Stimulated activated CD4-positive, alpha-beta T cell treated with anti-CD3 and anti-CD28 coated beads, Interleukin-2, amount 100 ng/mL, for 4 hours (primary cell): Measurements from ENCODE around the gene SVOP.
"Not testable (repeated sequence)": the region's sequence is repeated elsewhere in the genome, so short reads cannot be mapped to it uniquely, and the experiment has no call there.

Source experiments
- DNase-seq: peaks from one replicate; pipeline ENCODE4 v3.0.0-alpha.2; 2020; ENCODE audit warnings: low read depth

Gene SVOP

DNA sequence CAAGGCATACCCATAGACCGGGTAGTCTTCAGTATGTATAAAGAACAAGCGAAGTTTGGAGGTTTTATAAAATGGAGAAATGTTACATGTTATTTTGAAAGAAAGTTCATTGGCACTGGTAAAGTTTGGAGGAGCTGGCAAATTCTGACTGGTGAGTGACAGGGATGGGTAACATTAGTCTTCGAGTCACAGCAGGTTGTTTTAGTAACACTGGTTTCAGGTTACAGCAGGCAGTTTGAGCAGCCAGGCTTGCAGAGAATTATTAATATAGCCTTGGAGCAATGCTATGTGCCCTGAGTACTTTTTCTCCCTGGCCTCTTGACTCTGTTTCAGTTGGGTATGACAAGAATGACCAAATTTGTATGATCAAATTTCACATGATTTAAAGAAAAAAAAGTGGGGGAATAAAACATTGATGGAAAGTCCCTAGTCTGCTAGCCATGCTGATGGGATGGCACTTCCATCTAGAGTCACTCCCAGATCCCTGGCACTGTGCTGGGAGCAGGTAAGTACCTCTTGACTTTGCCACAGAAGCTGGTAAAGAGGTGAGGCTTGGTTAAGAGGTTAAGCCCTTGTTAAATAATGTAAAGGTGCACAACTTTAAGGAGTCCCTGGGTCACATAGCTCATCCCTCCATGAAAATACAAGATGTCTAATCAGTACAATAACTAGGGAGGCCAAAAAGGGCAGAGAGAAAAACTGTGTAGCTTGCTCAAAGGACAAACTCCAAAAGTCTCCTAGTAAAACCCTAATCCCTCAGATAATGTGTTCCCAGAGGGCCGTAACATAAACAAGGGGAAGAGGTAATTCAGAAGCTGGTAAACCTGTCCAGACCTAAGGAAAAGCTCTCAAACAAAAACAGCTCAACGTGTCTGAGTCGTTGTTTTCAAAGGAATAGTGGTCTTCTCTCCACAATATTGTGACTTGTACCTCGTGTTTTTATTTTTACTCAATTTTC lies 12.7 kb upstream of the SVOP start:
- DNase-seq = no peak

DNA sequence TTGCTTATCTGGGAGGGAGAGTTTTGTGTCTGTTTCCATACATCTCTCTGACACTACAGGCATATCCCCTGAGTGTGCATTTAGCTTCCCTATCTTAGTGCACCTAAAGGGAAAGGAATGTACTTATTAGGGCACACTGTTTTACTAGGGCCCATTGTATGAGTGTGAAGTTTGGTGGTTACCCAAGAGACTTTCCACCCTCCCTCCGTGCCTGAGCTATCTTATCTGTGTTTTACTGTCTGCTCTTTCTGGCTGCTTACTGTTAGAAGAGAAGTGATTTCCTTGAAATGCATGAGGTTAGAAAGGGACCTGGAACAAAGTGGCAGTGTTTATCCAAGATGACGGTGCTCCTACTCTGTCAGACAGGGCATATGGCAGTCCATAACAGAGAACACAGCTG lies 8.5 kb upstream of the SVOP start:
- no peak for DNase-seq

DNA sequence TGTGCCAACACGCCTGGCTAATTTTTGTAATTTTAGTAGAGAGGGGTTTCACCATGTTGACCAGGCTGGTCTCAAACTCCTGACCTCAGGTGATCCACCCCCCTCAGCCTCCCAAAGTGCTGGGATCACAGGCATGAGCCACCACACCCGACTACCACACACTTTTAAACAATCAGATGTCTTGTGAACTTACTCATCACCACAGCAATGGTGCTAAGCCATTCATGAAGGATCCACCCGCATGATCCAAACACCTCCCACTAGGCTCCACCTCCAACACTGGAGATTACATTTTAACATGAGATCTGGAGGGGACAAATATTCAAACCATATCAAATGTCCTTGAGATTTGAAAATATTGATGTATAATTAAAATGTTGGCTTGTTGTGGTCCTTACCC lies 7.8 kb upstream of the SVOP start:
- not testable (repeated sequence) for DNase-seq

GRCh38 chr12:109027767-109028166 lies 6.9 kb upstream of the SVOP start:
- no peak for DNase-seq

- DNase-seq = no peak
Observed at GRCh38 chr12:109020146-109020795, 597 bp downstream of the SVOP start.

GRCh38 chr12:109018296-109018695 lies 2.6 kb downstream of the SVOP start:
- no peak for DNase-seq

DNA sequence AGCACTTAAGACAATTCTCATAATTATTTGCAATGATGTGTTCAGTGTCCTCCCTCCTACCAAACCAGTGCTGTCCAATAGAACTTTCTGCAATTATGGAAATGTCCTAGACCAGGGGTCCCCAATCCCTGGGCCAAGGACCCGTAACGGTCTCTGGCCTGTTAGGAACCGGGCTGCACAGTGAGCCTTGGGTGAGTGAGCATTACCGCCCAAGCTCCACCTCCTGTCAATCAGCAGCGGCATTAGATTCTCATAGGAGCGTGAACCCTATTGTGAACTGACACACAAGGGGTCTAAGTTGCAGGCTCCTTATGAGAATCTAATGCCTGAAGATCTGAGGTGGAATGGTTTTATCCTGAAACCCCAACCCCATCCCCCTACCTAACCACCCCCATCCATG lies 3.9 kb downstream of the SVOP start:
- DNase-seq = no peak

- no peak for DNase-seq
Observed at GRCh38 chr12:109016016-109016415, 4.9 kb downstream of the SVOP start.

GRCh38 chr12:109014984-109015765 lies 5.7 kb downstream of the SVOP start:
- no peak for DNase-seq

DNA sequence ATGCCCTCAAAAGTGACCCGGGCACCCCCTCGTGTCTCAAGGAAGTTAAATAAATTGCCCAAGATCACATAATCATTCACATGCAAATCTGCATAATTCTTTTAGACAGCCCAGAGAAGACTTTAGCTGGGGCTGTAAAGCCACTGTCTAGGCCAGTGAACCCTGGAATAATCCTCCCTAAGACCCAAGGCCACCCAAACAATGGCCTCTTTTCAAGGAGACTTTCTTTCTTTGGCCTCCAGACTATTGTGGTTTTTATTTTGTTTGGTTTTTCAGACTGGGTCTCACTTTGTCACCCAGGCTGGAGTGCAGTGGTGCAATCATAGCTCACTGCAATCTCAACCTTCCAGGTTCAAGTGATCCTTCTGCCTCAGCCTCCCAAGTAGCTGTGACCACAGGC lies 10.6 kb downstream of the SVOP start:
- DNase-seq = no peak

- no peak for DNase-seq
Observed at GRCh38 chr12:109009766-109010165, 11.1 kb downstream of the SVOP start.

- no peak for DNase-seq
Observed at GRCh38 chr12:109004017-109004416, 16.9 kb downstream of the SVOP start.

- DNase-seq = no peak
Observed at GRCh38 chr12:108996320-108996719, 24.5 kb downstream of the SVOP start.

DNA sequence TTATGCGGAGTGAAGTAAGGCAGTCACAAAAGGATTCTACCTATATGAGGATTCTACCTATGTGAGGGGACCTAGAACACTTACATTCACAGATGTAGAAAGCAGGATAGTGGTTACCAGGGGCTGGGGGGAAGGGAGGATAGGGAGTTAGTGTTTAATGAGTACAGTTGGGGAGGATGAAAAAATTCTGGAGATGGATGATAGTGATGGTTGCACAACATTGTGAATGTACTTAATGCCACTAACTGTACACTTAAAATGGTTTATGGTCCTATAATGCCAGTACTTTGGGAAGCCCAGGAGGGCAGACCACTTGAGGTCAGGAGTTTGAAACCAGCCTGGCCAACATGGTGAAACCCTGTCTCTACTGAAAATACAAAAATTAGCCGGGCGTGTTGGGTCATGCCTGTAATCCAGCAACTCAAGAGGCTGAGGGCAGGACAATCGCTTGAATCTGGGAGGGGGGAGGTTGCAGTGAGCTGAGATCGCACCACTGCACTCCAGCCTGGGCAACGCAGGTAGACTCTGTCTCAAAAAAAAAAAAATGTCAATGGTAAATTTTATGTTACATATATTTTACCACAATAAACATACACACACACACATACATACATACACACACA lies 25.4 kb downstream of the SVOP start:
- no peak for DNase-seq

DNA sequence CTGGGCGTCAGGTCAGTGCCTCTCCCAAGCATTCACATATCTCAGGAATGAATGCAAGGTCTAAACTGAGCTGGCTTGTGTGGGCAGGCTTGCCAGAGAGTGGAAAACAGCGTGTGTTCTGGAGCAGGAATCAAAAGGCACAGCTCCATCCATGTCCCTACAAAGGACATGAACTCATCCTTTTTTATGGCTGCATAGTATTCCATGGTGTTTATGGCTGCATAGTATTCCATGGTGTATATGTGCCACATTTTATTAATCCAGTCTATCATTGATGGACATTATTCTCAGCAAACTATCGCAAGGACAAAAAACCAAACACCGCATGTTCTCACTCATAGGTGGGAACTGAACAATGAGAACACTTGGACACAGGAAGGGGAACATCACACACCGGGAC lies 30.8 kb downstream of the SVOP start:
- not testable (repeated sequence) for DNase-seq

DNA sequence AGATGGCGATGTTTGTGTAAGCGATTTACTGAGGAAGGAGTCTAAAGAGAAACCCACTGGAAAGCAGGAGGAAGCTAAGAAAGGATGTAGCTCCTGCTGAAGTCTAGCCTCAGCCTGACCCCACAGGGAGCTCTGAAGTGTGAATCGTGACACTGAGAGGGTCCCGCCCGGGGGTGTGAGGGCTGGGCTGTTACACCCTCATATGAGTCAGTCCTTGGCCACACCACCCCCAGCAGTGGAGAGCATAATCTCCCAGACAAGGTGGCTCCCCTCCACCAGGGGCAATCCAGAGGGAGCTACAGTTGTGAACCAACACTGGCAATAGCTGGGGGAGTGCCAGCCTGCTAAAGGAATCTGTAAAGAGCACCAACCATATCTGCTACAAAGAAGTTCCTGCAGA lies 31.5 kb downstream of the SVOP start:
- DNase-seq = no peak

- no peak for DNase-seq
Observed at GRCh38 chr12:108985750-108986149, 35.1 kb downstream of the SVOP start.

- DNase-seq = no peak
Observed at GRCh38 chr12:108983227-108983626, 37.6 kb downstream of the SVOP start.

DNA sequence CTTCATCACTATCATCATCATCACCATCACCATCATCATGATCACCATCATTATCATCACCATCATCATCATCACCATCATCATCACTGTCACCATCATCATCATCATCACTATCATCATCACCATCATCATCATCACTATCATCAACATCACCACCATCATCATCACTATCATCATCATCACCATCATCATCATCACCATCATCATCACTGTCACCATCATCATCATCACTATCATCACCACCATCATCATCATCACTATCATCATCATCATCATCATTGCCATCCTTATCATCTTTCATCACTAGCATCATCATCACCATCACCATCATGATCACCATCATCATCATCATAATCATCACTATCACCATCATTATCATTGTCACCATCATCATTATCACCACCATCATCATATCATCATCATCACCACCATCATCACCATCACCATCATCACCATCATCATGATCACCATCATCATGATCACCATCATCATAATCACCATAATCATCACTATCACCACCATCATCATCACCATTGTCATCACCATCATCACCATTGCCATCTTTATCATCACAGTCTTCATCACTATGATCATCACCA lies 38.1 kb downstream of the SVOP start:
- DNase-seq = no peak

DNA sequence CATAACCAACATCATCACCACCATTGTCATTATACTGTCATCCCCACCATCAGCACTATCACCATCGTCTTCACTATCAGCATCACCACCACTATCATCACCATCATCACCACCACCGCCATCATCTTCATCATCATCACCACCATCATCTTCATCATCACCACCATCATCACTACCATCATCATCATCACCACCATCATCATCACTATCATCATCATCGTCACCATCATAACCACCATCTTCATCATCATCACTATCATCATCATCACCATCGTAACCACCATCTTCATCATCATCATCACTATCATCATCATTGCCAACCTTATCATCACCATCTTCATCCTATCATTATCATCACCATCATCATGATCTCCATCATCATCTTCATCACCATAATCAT lies 39.0 kb downstream of the SVOP start:
- DNase-seq = no peak

DNA sequence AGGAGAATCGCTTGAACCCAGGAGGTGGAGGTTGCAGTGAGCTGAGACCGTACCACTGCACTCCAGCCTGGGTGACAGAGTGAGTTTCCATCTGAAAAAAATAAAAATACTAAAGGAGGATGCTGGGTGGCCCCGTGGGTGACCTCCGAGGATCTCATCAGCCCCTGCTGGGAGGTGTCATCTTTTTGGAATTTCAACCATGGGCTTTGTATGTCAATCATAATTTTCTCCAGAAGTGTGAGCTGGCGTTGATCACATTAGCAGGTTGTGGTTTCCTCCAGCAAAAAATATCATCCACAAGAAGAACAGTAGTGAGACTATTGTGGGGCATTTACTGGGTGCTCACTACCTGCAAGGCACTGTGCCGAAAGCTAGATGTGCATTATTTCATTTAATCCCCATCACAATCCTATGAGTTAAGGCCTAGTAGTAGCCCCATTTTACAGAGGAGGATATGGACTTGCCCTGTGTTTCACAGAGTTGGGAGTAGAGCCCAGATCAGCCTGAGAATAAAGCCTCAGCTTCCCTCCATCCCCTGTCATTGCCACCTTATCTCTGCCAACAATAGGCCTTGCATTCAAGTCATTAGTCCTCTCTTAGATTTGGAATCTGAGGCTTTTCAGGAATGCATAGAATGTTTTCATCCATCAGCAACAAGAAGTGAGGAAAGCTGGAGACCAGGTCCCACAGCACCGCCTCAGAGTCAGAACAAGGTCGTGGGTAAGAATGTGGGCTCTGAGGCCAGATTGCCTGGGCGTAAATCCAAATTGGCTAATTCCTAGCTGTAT lies 39.8 kb downstream of the SVOP start:
- DNase-seq = no peak
